ENCODE measurements around the gene KRTAP10-6. TPM values are rescaled to one million over a fixed set of nuclear protein-coding genes. Genes with fewer than 3 reads are reported as not detected.

KRTAP10-6 gene
- total RNA-seq, 1 donor from 2014 or later = not detected

GRCh38 chr21:44590311-44590721 lies 2.0 kb downstream of the KRTAP10-6 start:
- peaks cover 5% of the 10 kb centered on the region for H3K9me3 Mint-ChIP-seq (ENCODE audit: unreplicated experiment)
- no peak for DNase-seq
- peaks cover 8% of the 10 kb centered on the region for H3K27me3 Mint-ChIP-seq (ENCODE audit: unreplicated experiment)
- no peak overlapping the region for H3K27ac Mint-ChIP-seq (ENCODE audit: unreplicated experiment)
- TF ChIP-seq CTCF (IDR thresholded peaks at IDR 0.05; ENCODE audit: partially characterized antibody, unreplicated experiment) = no peak
- no peak overlapping the region for H3K4me3 Mint-ChIP-seq (ENCODE audit: unreplicated experiment)
- peaks cover 4% of the 10 kb centered on the region for H3K36me3 Mint-ChIP-seq (ENCODE audit: unreplicated experiment)
- peaks cover 9% of the 10 kb centered on the region for H3K4me1 Mint-ChIP-seq (ENCODE audit: low read depth, unreplicated experiment)

- H3K4me1 Mint-ChIP-seq (ENCODE audit: low read depth, unreplicated experiment) = peaks cover 9% of the 10 kb centered on the region
- DNase-seq = no peak
- H3K27me3 Mint-ChIP-seq (ENCODE audit: unreplicated experiment) = peaks cover 8% of the 10 kb centered on the region
- H3K27ac Mint-ChIP-seq (ENCODE audit: unreplicated experiment) = no peak overlapping the region
- no peak overlapping the region for H3K4me3 Mint-ChIP-seq (ENCODE audit: unreplicated experiment)
- TF ChIP-seq CTCF (IDR thresholded peaks at IDR 0.05; ENCODE audit: partially characterized antibody, unreplicated experiment) = no peak
- H3K9me3 Mint-ChIP-seq (ENCODE audit: unreplicated experiment) = peaks cover 8% of the 10 kb centered on the region
- H3K36me3 Mint-ChIP-seq (ENCODE audit: unreplicated experiment) = peaks cover 4% of the 10 kb centered on the region
Observed at GRCh38 chr21:44589586-44590305, 2.6 kb downstream of the KRTAP10-6 start.

GRCh38 chr21:44589094-44589493 lies 3.2 kb downstream of the KRTAP10-6 start:
- TF ChIP-seq CTCF (IDR thresholded peaks at IDR 0.05; ENCODE audit: partially characterized antibody, unreplicated experiment) = no peak
- Mint-ChIP-seq H3K27ac (ENCODE audit: unreplicated experiment) (no peak overlapping the region), H3K4me1 (ENCODE audit: low read depth, unreplicated experiment) (peaks cover 9% of the 10 kb centered on the region), H3K4me3 (ENCODE audit: unreplicated experiment) (no peak overlapping the region), H3K9me3 (ENCODE audit: unreplicated experiment) (peaks cover 8% of the 10 kb centered on the region), H3K27me3 (ENCODE audit: unreplicated experiment) (peaks cover 8% of the 10 kb centered on the region), H3K36me3 (ENCODE audit: unreplicated experiment) (peaks cover 4% of the 10 kb centered on the region)
- DNase-seq = no peak

- peaks cover 1% of the 10 kb centered on the region for H3K4me1 Mint-ChIP-seq (ENCODE audit: low read depth, unreplicated experiment)
- TF ChIP-seq CTCF (IDR thresholded peaks at IDR 0.05; ENCODE audit: partially characterized antibody, unreplicated experiment) = no peak
- H3K27ac Mint-ChIP-seq (ENCODE audit: unreplicated experiment) = no peak overlapping the region
- H3K36me3 Mint-ChIP-seq (ENCODE audit: unreplicated experiment) = peaks cover 12% of the 10 kb centered on the region
- no peak overlapping the region for H3K4me3 Mint-ChIP-seq (ENCODE audit: unreplicated experiment)
- H3K27me3 Mint-ChIP-seq (ENCODE audit: unreplicated experiment) = peaks cover 1% of the 10 kb centered on the region
- H3K9me3 Mint-ChIP-seq (ENCODE audit: unreplicated experiment) = peaks cover 3% of the 10 kb centered on the region
- no peak for DNase-seq
Observed at GRCh38 chr21:44585892-44586291, 6.4 kb downstream of the KRTAP10-6 start.

- no peak overlapping the region for H3K27ac Mint-ChIP-seq (ENCODE audit: unreplicated experiment)
- H3K9me3 Mint-ChIP-seq (ENCODE audit: unreplicated experiment) = peaks cover 5% of the 10 kb centered on the region
- DNase-seq = no peak
- H3K36me3 Mint-ChIP-seq (ENCODE audit: unreplicated experiment) = peaks cover 17% of the 10 kb centered on the region
- H3K4me1 Mint-ChIP-seq (ENCODE audit: low read depth, unreplicated experiment) = no peaks in the 10 kb centered on the region
- H3K4me3 Mint-ChIP-seq (ENCODE audit: unreplicated experiment) = no peak overlapping the region
- TF ChIP-seq CTCF (IDR thresholded peaks at IDR 0.05; ENCODE audit: partially characterized antibody, unreplicated experiment) = no peak
- H3K27me3 Mint-ChIP-seq (ENCODE audit: unreplicated experiment) = no peaks in the 10 kb centered on the region
Observed at GRCh38 chr21:44583800-44584147, 8.5 kb downstream of the KRTAP10-6 start.

Data from glutamatergic neuron (in vitro differentiated cells).